ENCODE measurements around the gene CIITA. TPM values are rescaled to one million over a fixed set of nuclear protein-coding genes. Genes with fewer than 3 reads are reported as not detected.
"Not testable (repeated sequence)": the region's sequence is repeated elsewhere in the genome, so short reads cannot be mapped to it uniquely, and the experiment has no call there.

CIITA gene
- total RNA-seq, 1 donor from 2014 or later, result 9.4 TPM

GRCh38 chr16:10923146-10923649 is 46.2 kb downstream of the CIITA start:
- peaks cover 41% of the 10 kb centered on the region for H3K36me3 ChIP-seq
- H3K4me1 ChIP-seq, result peaks cover 60% of the 10 kb centered on the region
- no peaks in the 10 kb centered on the region for H3K27me3 ChIP-seq (ENCODE audit: low read depth)
- H3K9me3 ChIP-seq (replicated peaks), result peaks cover 6% of the 10 kb centered on the region
- intact Hi-C loops (cut with micrococcal nuclease), result no loop called here
- H3K4me3 ChIP-seq, result no peak overlapping the region
- no peak for TF ChIP-seq CTCF (IDR thresholded peaks at IDR 0.05; ENCODE audit: borderline replicate concordance)
- H3K27ac ChIP-seq (replicated peaks), result peak overlapping the region; percentile 89
- DNase-seq, result no peak

- peaks cover 46% of the 10 kb centered on the region for H3K36me3 ChIP-seq
- H3K4me1 ChIP-seq, result peaks cover 55% of the 10 kb centered on the region
- DNase-seq, result peak; percentile 83
- peak overlapping the region; percentile 89 for H3K27ac ChIP-seq (replicated peaks)
- no peak for TF ChIP-seq CTCF (IDR thresholded peaks at IDR 0.05; ENCODE audit: borderline replicate concordance)
- H3K4me3 ChIP-seq, result no peak overlapping the region
- intact Hi-C loops (cut with micrococcal nuclease), result no loop called here
- H3K27me3 ChIP-seq (ENCODE audit: low read depth), result no peaks in the 10 kb centered on the region
- peaks cover 6% of the 10 kb centered on the region for H3K9me3 ChIP-seq (replicated peaks)
Observed at GRCh38 chr16:10923650-10924214, 46.7 kb downstream of the CIITA start.

GRCh38 chr16:10925285-10925684 is 48.3 kb downstream of the CIITA start:
- DNase-seq; H3K4me3 ChIP-seq; H3K9me3 ChIP-seq (replicated peaks); intact Hi-C loops (cut with micrococcal nuclease); H3K27me3 ChIP-seq (ENCODE audit: low read depth): not testable (repeated sequence)
- Histone ChIP-seq H3K36me3 (peaks cover 53% of the 10 kb centered on the region), H3K4me1 (peaks cover 62% of the 10 kb centered on the region), H3K27ac (replicated peaks) (peak overlapping the region; percentile 89)

DNA sequence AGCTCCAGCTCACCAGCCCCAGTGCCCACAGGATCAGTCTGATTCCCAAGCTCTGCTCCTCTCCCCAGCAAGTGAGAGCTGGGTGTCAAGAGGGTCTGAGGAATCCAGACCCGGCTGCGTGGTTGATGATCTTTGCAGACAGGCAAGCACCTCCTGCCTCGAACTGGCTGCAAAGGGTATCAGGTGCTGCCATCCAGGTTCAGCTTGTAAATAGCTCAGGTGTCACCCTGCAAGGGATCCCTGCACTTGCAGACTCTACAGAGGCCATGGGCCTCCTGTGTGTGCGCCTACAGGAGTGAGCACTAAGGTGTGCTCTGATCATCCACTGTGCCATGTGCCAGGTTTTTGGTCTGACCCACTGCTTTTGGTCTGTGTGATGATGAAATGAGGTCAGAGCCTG is 49.1 kb downstream of the CIITA start:
- Histone ChIP-seq H3K4me1 (peaks cover 62% of the 10 kb centered on the region), H3K9me3 (replicated peaks) (peaks cover 6% of the 10 kb centered on the region), H3K36me3 (peaks cover 53% of the 10 kb centered on the region), H3K4me3 (no peak overlapping the region), H3K27ac (replicated peaks) (no peak overlapping the region), H3K27me3 (ENCODE audit: low read depth) (no peaks in the 10 kb centered on the region)
- intact Hi-C loops (cut with micrococcal nuclease), result no loop called here
- no peak for TF ChIP-seq CTCF (IDR thresholded peaks at IDR 0.05; ENCODE audit: borderline replicate concordance)
- no peak for DNase-seq

- no peak for TF ChIP-seq CTCF (IDR thresholded peaks at IDR 0.05; ENCODE audit: borderline replicate concordance)
Observed at GRCh38 chr16:10926867-10927266, 49.9 kb downstream of the CIITA start.

DNA sequence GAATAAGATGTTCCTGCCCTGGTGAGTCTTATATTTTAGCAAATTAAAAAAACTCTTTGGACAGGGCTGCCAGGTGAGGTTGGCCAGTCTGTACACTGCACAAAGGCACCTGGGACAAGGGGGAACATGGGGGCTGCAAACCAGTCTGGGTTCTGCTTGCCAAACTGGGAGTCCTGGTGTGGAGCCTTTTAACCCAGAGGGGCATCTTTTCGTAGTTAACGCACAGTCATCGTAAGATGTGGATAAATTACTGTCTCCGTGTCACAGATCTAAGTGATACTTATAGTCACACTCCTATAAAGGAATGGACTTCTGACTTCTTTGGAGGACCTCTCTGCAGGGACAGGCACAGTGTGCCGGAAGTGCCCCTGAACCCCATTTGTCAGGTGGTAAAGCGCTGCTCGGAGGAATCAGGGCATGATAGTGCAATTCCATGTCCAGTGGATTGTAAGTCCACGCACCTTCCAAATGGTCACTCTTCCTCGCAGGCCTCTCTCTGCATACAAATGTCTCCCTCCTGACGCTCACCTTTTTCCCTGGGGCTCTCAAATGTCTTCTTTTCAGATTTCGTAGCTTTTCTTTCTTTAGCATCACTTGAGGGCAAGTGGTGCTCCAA is 50.6 kb downstream of the CIITA start:
- no peak for DNase-seq
- Histone ChIP-seq H3K27me3 (ENCODE audit: low read depth) (no peaks in the 10 kb centered on the region), H3K4me3 (no peak overlapping the region), H3K36me3 (peaks cover 54% of the 10 kb centered on the region), H3K27ac (replicated peaks) (no peak overlapping the region), H3K4me1 (peaks cover 60% of the 10 kb centered on the region), H3K9me3 (replicated peaks) (peaks cover 6% of the 10 kb centered on the region)
- intact Hi-C loops (cut with micrococcal nuclease), result no loop called here
- TF ChIP-seq CTCF (IDR thresholded peaks at IDR 0.05; ENCODE audit: borderline replicate concordance), result no peak

More at GRCh38 chr16:10926867-10927266, 49.9 kb downstream of the CIITA start:
- Histone ChIP-seq H3K36me3 (peaks cover 53% of the 10 kb centered on the region), H3K27ac (replicated peaks) (no peak overlapping the region), H3K4me3 (no peak overlapping the region), H3K27me3 (ENCODE audit: low read depth) (no peaks in the 10 kb centered on the region), H3K9me3 (replicated peaks) (peaks cover 6% of the 10 kb centered on the region), H3K4me1 (peaks cover 62% of the 10 kb centered on the region)
- no peak for DNase-seq
- intact Hi-C loops (cut with micrococcal nuclease), result no loop called here

DNA sequence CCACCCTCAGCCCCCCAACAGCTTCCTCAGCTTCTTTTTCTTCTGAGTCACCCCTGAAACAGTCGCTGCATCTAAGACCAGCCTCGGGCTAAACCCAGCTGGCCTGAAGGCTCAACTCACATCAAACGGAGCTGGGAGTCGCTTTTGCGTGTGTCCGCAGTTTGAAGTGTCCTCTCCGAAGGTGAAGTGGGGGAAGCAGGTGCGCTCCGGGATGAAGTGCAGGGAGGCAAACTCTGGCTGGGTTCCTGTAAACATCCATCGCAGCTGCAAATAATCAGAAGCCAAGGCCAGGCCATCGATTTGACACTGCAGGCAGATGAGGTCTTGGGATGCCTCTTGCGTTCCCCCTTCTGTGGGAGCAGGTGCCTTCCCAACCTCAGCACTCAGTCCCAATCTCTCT is 52.1 kb downstream of the CIITA start:
- H3K27me3 ChIP-seq (ENCODE audit: low read depth); H3K4me3 ChIP-seq; DNase-seq; H3K9me3 ChIP-seq (replicated peaks); intact Hi-C loops (cut with micrococcal nuclease): not testable (repeated sequence)
- Histone ChIP-seq H3K4me1 (peaks cover 60% of the 10 kb centered on the region), H3K36me3 (peaks cover 65% of the 10 kb centered on the region), H3K27ac (replicated peaks) (peak overlapping the region; percentile 42)
